Measurements from ENCODE around the gene DEFB115.

GRCh38 chr20:31257364-31257763 is at the start of gene DEFB115:
- TF ChIP-seq CTCF (IDR thresholded peaks at IDR 0.05) (no peak), POLR2A (IDR thresholded peaks at IDR 0.05) (no peak), POLR2AphosphoS5 (IDR thresholded peaks at IDR 0.05) (no peak), EP300 (IDR thresholded peaks at IDR 0.05) (no peak)

All from sigmoid colon (tissue), 4 donors.